ENCODE data around the gene MPHOSPH9.
"Not testable (repeated sequence)": the region's sequence is repeated elsewhere in the genome, so short reads cannot be mapped to it uniquely, and the experiment has no call there.

Gene MPHOSPH9

GRCh38 chr12:123253641-123254459 lies 20.9 kb upstream of the MPHOSPH9 start:
- no peak for DNase-seq

DNA sequence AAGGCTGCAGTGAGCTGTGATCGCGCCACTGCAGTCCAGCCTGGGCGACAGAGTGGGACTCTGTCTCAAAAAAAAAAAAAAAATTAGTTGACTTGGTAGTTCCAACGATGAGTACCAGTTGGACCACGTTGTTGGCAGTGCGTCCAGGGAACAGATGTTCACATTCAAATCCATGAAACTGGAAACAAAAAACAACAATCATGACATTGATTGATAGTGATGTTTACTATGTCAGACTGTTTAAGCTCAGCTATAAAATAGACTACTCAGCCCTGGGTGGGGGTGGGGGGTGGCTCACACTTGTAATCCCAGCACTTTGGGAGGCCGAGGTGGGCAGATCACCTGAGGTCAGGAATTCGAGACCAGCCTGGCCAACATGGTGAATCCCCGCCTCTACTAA lies 19.4 kb upstream of the MPHOSPH9 start:
- DNase-seq: not testable (repeated sequence)

- DNase-seq: no peak
Measured at GRCh38 chr12:123251403-123252076, 18.6 kb upstream of the MPHOSPH9 start.

DNA sequence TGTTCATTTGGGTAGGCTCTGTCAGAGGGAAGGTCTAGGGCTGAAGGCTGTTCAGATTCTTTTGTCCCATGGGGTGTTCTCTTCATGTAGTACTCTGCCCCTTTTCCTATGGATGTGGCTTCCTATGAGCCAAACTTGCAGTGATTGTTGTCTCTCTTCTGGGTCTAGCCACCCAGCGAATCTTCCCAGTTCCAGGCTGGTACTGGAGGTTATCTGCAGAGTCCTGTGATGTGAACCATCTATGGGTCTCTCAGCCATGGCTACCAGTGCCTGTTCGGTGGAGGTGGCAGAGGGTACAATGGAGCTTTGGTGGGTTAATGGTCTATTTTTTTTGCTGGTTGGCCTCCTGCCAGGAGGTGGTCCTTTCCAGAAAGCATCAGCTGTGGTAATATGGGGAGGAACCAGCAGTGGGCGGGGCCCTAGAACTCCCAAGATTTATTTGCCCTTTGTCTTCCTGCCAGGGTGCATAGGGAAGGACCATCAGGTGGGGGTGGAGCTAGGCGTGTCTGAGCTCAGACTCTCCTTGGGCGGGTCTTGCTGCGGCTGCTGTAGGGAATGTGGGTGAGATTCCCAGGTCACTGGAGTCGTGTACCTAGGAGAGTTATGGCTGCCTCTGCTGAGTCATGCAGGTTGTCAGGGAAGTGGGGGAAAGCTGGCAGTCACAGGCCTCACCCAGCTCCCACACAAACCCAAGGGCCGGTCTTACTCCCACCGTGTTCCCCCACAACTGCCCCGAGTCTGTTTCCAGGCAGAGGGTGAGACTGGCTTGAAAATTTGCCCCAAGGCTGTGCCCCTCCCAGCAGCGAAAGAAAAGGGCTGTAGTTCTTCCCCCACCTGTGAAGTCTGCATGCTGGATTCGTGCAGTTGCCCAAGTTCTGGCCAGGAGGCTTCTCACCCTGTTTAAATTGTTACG lies 17.8 kb upstream of the MPHOSPH9 start:
- DNase-seq: no peak

DNA sequence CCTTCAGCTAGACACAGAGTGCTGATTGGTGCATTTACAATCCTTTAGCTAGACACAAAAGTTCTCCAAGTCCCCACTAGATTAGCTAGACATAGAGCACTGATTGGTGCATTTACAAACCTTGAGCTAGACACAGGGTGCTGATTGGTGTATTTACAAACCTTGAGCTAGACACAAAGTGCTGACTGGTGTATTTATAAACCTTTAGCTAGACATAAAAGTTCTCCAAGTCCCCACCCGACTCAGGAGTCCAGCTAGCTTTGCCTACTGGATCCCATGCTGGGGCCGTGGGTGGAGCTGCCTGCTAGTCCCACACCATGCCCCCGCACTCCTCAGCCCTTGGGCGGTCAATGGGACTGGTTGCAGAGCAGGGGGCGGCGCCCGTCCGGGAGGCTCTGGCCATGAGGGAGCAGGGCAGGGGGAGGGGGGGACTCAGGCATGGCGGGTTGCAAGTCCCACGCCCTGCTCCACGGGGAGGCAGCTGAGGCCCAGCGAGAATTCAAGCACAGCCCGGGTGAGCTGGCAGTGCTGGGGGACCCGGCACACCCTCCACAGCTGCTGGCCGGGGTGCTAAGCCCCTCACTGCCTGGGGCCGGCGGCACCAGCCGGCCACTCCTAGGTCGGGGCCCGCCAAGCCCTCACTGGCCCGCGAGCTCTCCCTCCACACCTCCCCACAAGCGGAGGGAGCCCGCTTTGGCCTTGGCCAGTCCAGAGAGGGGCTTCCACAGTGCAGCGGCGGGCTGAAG lies 16.2 kb upstream of the MPHOSPH9 start:
- DNase-seq: not testable (repeated sequence)

GRCh38 chr12:123248129-123248528 lies 15.2 kb upstream of the MPHOSPH9 start:
- DNase-seq: not testable (repeated sequence)

GRCh38 chr12:123245678-123246077 lies 12.7 kb upstream of the MPHOSPH9 start:
- no peak for DNase-seq

DNA sequence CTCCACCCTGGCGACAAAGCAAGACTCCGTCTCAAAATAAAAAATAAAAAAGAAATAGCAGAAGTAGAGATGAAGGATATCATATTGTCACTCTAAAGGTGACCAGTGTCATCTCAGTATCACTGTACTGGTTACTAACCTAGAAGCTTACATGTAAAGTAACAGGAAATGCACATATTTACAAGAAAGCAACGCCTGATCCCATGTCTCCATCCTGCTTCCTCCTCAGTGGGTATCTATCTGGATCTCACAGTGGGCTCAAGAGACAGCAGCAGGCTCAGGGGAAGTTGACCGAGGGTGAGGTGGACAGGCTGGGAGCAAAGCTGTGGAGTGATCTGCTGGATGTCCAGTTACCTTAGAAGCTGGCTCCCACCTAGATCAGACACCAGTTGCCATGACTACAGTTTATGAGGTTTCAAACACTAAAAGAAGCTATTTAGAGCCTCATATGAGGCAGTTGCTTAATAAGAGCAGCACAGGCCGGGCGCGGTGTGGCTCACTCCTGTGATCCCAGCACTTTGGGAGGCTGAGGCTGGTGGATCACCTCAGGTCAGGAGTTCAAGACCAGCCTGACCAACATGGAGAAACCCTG lies 10.8 kb upstream of the MPHOSPH9 start:
- no peak for DNase-seq

DNA sequence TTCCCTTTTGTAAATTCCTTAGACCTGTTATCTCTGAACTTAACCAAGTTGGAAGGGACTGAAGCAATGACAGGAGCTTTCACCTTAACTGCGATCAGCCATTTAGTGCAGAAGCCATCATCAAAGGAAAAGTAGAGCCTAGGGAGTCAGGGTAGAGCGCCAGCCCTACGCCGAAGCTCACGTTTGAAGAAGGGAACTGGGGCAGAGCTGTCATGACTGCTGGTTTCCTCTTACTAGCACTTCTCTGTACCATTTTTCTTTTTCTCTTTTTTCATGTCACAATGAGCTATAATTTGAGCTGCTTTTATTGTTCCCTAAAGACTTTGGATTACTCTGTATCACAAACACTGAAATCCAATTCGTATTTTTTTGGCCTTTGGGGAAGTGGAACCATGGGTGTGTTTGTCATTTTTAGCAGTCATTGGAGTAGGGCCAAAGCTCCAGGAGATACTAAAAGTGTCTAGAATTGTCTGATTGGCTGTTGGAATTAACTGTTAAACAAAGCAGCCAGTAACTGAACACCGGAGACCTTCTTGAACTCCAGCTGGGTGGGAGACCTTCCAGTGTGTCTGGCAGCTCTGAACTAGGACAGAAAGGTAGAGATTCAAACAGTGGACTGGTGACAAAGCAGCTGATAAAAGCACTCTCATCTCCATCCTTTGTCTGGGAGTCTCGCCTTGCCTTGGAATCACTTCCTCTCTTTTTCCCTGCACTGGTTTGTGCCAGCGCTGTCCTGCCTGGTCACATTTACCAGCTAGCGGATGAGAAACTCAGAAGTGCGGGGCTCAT lies 9.4 kb upstream of the MPHOSPH9 start:
- DNase-seq: peak; percentile 37

DNA sequence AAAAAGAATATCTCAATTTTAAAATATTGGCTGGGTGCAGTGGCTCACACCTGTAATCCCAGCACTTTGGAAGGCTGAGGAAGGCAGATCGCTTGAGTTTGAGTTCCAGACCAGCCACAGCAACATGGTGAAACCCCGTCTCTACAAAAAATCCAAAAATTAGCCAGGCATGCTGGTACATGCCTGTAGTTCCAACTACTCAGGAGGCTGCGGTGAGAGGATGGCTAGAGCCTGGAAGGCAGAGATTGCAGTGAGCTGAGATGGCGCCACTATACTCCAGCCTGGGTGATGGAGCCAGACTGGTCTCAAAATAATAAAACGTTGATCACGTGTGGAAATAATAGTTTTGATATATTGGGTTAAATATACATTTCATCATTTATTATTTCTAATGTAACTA lies 6.0 kb upstream of the MPHOSPH9 start:
- no peak for DNase-seq

DNA sequence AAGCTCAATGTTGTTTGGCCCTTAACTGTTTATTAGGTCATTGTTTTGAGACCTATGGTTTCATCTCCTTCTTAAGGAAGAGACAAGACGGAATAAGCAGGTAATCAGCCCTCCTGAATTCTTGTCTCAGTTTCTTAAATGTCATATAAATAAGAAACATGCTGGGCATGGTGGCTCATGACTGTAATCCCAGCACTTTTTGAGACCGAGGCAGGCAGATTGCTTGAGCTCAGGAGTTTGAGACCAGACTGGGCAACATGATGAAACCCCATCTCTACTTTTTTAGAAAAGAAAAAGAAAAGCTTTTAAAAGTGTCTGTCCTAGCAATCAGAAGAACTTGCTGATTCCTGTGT lies 5.4 kb upstream of the MPHOSPH9 start:
- DNase-seq: no peak

DNA sequence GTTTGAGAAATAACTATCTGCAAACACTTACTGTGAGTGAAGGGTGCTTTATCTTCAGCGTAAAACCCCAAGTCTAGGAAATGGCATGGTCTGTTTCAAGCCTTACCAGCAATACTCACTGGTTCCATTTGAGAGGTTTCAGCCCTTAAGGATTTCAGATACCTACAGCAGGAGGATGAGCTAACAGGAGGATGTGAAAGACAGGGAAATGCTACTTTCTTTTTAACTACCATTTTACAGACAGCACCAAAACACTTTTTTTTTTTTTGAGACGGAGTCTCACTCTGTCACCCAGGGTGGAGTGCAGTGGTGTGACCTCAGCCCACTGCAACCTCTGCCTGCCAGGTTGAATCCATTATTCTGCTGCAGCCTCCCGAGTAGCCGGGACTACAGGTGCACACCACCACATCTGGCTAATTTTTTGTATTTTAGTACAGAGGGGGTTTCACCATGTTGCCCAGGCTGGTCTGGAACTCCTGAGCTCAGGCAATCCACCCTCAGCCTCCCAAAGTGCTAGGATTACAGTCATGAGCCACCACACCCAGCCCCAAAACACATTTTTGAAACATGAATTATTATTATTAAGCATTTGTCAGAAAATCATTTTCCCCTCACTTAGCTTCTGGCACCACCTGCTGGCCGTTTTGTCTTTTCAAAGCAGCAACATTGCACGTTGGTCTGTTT lies 4.8 kb upstream of the MPHOSPH9 start:
- DNase-seq: no peak

DNA sequence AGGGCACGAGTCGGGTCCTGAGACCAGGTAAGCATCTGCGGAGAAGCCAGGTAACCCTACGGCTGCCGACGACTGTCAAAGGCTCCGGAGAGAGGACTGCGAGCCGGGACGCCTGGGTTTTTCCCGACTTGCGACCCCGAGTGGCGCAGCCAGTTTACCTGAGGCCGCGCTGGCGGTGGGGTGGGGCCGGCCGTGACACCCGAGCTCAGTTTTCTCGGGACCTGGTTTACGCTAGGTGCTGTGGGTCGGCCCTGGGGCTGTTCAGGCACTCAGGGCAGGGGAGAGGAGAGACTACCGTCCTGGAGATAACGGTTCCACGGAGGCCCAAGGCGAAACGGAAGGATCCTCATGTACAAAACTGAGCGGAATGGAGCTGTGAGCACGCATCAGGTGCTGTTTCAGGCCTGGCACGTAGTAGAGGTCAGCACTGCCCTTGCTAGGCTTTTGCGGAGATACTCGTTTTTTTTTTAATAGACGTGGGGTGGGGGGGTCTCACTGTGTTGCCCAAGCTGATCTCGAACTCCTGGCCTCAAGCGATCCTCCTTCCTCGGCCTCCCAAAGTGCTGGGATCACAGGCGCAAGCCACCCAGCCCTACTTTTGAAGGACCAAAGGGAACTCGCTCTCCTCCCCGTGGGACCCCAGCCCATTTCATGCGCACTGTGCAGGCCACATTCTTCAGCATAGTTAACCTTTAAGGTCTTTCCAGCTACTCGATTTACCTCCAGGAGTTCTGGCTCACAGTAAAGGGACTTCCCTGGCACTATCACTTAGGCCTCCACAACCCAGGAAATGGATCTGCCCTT lies 766 bp upstream of the MPHOSPH9 start:
- DNase-seq: no peak

GRCh38 chr12:123232472-123232806 lies 502 bp downstream of the MPHOSPH9 start:
- DNase-seq: no peak

- DNase-seq: no peak
Measured at GRCh38 chr12:123231931-123232330, 1.0 kb downstream of the MPHOSPH9 start.

- no peak for DNase-seq
Measured at GRCh38 chr12:123229051-123229450, 3.9 kb downstream of the MPHOSPH9 start.

DNA sequence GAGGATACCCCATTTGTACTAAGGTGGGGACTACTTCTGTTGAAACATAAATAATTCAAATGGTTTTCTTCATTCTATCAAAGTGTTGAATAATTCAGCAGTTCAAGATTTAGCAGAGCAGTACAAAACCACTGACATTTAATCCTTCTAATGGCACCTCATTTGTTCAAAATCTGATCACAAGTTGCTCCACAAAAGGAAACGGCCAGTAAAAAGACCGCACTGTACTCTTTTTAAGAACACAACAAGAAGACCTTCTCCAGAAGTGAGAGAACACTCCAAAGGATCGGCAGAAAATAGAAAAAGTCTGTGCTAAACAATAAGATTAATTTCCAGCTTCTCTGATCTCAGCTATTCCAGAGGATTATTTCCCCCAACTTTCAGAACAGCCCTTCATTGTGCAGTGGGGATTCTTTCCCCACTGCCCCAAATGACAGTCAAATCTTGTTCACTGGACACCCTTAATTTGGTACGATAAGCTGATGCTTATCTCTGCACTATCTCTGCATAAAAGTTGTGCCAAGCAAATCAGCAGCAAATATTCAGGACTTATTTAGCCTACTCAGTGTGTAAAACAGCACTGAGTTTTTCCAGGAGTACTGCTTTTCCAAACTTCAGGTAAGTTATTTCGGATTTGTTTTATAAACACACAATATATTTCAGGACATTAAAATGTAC lies 5.2 kb downstream of the MPHOSPH9 start:
- no peak for DNase-seq

- DNase-seq: no peak
Measured at GRCh38 chr12:123225443-123225842, 7.5 kb downstream of the MPHOSPH9 start.

DNA sequence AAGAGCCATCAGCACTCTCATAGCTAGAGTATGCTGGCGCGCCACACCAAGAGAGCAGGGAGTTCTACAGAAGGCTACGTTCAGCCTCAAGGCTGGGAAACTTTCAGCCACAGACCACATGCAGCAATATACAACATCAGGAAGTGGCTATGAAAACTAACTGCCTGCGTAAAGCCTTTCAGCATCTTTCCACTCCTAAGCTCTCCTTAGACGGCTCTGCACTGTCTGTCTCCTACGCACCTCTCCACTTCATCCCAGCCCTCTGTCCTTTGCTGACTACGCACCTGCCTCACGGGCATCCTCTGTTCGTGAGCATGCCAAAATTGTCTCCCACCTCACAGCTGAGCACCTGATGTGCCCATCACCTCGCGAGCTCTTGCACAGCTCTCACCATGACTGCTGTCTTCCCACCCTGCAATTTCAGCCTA lies 9.7 kb downstream of the MPHOSPH9 start:
- DNase-seq: no peak

Measured in NCI-H1436 treated with DMSO at 0.1 percent for 48 hours (cell line).